HG03442 (cell line): ENCODE measurements around the gene TRABD.

Experiments
- ATAC-seq: cut with Tn5 transposase; IDR thresholded peaks from one replicate; pipeline ENCODE4 v1.9.1; 2021; ENCODE audit warnings: mild to moderate bottlenecking, moderate library complexity; ENCODE audit not compliant: unreplicated experiment

TRABD gene

DNA sequence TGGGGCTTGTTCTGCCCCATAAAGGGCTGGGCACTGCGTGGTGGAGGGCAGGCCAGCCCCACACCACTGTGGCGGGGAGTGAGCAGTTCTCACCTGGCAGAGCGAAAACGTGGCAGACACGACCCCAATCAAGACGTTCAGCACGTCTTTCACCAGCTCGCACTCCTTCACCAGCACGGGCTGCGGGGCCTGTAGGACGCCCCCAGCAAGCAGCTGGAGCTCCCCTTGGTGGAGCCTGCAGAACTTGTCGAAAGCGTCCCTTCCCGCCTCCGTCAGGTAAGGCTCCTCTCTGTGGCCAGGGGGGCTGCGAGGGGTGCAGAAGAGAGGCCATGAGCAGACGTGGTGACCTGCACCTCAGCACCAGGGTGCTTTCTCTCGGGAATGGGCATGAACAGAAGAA is 47.5 kb downstream of the TRABD start:
- no peak for ATAC-seq

DNA sequence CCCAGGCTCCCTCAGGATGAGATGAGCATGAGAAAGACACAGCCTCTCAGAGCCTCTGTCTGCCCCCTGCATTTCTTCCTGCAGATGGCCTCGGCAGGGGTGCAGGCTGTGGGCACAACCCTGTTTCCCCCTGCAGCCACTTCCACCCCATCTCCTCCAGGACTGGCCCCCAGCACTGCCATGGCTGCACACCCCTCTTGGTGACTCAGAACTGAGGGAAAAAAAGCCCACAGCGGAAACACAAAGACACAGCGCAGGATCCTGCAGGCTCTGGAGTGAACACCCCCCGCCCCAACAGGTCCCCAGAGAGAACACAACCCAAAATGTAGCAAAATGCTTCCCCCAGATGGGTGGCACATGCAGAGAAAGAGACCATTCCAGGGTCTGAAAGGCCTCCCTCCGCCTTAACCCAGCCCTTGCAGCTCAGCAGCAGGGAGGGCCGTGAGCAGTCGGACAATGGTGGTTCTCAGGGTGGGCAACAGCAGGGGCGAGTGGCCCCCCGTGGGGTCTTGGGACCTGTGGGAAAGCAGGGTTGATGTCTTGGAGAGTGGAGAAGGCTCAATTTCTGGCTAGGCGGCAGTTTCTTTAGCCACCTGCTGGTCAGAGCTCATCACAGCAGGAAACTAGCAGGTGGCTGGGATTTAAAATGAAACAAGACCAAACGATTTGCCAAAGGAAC is 51.2 kb downstream of the TRABD start:
- ATAC-seq, result no peak

DNA sequence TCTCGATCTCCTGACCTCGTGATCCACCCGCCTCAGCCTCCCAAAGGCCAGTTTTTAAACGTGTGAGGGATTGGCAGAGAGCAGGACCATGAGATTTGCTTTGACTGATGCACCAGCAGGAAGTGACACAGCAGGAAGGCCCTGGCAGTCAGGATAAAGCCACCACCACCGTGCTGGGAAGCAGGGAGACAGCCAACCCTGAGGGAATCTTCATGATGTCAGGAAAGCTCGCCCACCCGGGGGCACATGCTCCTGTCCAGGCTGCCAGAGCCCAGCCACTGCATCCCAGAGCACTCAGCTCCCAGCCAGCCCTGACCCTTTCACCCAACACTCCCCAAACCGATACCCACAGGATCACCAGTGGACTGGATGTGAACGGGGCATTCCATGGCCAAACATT is 53.0 kb downstream of the TRABD start:
- ATAC-seq, result no peak

DNA sequence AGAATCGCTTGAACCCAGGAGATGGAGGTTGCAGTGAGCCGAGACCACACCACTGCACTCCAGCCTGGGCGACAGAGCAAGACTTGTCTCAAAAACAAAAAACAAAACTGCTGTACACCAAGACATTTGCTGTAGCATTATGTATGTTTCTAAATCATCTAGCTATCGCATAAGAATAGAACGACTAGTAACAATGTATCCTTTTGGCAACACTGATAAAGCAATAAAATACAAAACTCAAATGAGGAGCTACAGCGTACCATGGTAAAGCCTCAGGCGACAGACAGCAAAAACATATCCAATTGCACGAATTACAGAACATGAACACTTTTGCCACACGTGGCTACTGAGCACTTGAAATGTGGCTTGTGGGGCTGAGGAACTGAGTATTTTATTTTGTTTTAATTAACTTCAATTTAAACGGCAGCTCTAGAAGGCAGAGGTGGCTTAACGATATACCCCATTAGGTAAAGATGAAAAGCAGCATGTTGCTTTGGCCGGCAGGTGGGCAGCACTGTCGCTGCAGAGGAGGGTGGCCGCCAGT is 56.8 kb downstream of the TRABD start:
- no peak for ATAC-seq

DNA sequence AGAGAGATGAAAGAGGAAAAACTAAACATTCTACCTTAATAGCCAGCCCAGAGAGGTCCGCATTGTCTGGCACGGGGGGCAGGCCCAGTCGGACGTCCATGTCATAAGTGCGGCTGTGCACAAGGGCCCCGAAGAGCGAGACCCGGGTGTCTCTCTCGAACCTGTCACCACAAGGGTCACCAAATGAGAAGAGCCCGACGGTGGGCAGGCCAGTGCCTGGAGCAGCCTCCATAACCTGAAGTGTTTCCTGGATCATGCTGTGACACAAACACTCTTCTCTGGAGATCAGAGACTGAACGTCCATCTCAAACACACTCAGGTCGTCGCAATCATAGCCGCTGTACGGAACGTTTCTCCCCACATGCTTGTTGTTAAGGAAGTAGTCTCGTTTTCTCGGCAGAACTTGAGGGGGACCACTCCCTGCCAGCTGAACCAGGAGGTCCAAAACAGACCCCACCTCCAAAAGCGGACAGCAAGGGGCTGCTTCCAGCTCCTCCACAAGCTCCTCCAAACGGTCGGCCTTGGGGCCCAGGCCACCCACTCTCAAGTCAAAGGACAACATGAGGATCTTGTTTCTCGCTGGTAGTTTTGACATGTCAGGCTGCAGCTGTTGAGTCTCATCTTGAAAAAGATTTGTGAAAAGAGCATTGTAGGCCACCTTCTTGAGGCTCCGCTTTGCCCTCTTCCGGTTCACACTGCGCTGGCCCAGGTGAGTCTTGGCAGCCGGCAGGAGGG is 58.1 kb downstream of the TRABD start:
- no peak for ATAC-seq

DNA sequence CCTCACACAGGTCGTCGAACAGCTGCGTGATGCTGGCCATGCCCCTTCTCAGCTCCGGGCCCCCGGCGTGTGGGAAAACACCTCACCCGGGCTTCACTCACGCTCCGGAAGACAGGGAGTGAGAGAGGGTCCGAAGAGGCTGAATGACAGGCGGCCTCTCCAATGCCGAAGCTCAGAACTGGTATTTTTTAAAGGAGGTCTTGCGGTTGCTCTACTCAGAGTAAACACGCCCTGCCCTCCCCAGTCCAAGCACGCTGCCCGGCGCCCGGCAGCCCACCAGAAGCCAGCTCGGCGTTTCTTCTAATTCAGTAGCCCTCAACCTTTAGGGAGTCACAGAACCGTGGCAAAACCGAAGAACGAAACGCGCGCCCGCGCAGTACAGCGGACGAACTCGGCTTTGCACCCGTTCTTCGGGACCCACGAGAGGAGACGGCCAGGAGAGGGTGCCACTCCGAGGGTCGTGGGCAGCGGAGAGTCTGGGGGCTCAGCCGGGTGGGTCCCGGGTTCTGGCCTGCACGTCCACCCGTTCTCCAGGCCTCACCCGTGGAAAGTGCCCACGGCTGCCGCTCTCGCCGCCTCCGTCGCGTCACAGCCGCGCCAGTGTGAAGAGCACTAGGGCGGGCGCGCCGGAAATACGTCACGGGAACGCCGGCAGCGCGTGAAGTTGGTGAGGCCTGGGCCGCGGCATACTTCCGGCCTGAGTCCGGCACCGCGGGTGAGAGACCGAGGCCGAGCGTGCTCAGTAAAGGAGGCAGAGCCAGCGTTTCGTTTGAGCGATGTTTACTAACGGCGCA is 58.9 kb downstream of the TRABD start, which contains the start of gene TUBGCP6:
Gene TUBGCP6, minus strand, starts transcription at position 604 of the 794 bp plus-strand sequence. Its CDS starts 564 bp downstream, at position 40.
- ATAC-seq, result peak; percentile 65

DNA sequence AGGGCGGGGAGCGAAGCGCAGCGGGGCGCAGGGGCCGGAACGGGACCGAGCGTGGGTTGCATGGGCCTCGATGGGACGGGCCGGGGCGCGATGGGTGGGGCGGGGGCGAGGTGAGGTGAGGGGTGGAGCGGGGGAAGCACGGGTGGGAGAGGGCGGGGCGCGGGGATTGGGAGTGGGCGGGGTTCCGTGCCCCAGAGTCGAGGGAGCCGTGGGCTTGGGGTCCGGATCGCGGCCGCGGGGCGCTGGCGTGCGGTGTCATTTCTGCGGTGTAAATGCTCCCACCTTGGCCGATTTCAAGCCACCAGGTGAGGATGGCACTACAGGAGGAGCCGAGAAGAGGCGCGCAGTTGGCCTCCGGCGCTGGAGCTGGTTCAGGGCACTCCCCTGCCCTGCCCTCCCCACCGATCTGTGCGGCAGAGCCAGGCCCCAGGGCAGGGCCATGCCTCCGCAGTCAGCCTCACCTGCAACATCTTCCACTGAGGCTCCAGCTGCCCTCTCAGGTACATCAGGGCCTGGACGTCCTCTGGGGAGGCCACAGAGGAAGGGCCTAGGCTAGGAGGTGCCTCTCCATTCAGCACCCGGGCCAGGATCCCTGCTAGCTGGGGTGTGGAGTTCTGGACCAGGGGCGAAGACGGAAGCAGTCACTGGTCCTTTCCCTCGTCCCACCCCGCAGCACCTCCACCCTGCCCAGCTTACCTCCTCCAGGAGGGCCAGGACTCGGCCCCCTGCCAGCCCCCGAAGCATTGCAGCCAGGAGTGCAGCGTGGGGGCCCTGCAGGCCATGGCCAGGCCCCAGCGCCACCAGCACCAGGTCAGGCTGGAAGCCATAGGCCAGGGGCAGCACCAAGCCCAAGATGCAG is 59.7 kb downstream of the TRABD start:
- ATAC-seq, result no peak

DNA sequence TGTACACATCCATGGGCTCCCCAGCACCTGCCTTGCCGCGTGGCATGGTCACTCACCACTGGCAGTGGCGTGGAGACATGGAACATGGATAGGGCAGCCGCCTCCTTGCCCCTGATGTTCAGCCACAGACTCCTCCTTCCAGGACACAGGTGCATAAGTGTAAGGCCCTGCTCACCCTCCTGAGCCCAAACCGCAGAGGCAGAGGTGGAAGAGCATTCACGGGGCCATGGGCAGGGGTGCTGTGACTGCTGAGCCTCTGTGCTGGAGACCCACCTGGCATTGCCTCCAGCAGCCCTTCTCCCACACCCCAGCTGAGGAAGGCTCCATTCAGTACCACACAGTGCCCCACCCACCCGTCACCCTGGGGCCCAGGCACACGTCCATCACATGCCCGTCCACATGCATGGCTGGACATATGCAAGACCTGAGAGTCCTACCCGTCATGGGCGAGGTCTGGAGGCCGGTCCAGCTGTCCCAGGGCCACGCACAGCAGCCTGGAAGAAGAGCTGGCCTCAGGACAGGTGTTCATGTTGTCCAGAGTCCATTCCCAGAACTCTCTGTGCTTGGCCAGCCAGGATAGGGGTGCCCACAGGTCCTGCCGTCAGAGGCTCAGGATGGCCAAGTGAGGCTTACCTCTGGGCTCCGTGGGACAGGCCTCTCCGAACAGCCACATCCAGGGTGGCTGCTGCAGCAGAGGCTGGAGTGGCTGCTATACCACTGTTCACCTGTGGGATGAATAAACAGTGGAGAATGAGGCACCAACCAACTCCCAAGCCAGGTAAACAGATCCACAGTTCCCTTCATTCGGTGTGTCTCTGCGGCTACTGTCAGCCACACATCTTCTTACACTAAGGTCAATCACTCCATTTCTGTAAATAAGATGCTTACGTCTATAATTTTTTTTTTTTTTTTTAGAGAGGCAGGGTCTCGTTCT is 60.8 kb downstream of the TRABD start:
- ATAC-seq, result no peak

DNA sequence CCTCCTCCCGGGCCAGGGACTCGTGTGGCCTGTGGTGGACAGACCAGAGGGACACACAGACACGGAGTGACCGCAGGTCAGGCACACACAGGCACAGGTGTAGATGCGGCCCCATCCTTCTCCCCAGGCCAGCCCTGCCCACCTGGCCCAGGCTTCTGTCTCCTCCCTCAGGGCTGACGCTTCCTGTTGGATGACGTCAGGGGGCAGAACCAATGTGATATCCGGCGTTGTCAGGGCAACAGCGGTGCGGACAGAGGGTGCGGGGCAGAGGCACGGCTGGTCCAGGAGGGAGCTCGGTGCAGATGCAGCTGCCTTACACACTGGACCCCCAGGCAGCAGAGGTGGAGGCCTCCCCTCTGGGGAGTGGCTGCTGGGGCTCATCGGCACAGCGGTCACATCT is 62.0 kb downstream of the TRABD start:
- ATAC-seq, result no peak

DNA sequence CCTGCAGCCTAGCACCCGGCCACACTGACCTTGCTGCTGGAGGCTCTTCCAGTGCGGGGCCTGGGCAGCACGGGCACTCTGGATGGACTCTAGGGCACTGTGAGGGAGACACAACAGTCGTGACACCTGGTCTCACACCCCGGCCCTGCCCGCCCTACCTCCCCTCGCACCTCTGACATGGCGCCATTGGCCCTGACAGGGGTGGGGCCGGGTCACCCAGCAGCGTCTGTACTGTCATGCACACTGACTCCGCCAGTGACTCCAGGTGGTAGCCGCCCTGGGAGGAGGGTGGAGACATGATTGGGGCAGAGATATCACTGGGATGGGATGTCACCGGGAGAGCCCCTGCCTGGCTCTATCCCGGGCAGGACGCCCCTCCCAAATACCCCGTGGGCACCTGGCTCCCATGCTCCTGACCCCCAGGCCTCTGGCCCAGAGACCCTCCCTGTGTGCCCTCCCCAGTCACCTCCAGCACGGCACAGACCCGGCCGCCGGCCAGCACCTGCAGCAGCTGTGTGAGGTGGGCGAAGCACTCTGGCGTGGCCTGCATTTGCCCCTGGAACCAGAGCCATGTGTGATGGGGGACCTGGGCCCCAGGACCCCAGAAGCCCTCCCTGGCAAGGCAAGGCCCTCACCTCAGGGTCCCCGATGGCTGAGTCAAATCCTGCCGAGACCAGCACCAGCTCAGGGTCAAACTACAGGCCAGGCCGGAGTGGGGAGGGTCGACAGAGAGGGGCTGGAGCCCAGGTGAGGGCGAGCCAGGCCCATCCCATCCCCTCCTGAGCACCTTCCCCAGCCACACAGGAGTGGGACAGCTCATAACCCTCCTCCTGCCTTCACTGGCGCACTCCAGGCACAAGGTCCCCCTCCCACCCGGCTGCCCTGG is 62.7 kb downstream of the TRABD start:
- no peak for ATAC-seq
